Sigmoid colon (tissue), 4 donors: Measurements from ENCODE around the gene UTF1.

Source experiments
- POLR2AphosphoS5 ChIP-seq, 4 donors: sonication (generic); formaldehyde crosslinking; IDR thresholded peaks; one replicate each; pipeline ENCODE4 v1.6.1; 2017; ENCODE audit warnings: antibody characterized with exemption in 4 of 4
- TF ChIP-seq, protein P1 (sequence below), 4 experiments: fragments of 450-650 bp in 3 of 4; fragments of 200-600 bp in 1 of 4; IDR thresholded peaks; one replicate each; pipeline ENCODE4 v1.5.1; 2016 to 2019; ENCODE audit warnings: antibody characterized with exemption in 4 of 4, mild to moderate bottlenecking in 3 of 4, moderate library complexity in 2 of 4

DNA sequence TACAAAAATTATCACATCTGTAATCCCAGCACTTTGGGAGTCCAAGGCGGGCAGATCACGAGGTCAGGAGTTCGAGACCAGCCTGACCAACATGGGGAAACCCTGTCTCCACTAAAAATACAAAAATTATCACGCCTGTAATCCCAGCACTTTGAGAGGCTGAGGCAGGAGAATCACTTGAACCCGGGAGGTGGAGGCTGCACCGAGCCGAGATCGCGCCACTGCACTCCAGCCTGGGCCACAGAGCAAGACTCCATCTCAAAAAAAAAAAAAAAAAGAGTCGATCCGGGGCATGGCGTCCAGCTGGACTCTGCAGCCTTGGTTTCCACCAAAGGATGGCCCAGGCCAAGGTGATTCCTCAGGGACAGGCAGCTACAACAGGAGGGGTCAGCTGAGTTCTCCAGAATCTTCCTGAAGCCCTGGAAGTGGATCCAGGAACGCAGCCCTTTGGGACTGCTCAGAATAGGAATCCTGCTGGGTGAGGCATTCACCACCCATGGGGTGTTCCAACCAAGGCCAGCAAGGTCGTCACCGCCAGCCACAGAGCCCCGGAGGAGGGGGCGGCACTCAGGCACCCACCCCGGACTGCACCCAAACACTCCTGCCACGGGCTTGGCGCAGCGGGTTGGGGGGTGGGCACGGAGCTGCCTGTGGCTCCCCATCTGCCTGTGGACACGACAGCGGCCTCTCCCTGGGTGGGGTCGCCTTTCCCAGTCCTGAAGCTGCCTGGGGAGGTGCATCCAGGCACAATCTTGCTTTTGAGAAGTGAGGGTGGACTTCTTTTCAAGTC lies 12.0 kb upstream of the UTF1 start:
- TF ChIP-seq, protein P1, sequence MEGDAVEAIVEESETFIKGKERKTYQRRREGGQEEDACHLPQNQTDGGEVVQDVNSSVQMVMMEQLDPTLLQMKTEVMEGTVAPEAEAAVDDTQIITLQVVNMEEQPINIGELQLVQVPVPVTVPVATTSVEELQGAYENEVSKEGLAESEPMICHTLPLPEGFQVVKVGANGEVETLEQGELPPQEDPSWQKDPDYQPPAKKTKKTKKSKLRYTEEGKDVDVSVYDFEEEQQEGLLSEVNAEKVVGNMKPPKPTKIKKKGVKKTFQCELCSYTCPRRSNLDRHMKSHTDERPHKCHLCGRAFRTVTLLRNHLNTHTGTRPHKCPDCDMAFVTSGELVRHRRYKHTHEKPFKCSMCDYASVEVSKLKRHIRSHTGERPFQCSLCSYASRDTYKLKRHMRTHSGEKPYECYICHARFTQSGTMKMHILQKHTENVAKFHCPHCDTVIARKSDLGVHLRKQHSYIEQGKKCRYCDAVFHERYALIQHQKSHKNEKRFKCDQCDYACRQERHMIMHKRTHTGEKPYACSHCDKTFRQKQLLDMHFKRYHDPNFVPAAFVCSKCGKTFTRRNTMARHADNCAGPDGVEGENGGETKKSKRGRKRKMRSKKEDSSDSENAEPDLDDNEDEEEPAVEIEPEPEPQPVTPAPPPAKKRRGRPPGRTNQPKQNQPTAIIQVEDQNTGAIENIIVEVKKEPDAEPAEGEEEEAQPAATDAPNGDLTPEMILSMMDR (IDR thresholded peaks at IDR 0.05), result no peak
- TF ChIP-seq POLR2AphosphoS5 (IDR thresholded peaks at IDR 0.05), result no peak
